GM18868 (cell line): Measurements from ENCODE around the gene ZEB2.

ENCODE experiments used
- ATAC-seq: cut with Tn5 transposase; IDR thresholded peaks from one replicate; pipeline ENCODE4 v1.9.1; 2021; ENCODE audit warnings: mild to moderate bottlenecking, moderate library complexity; ENCODE audit not compliant: unreplicated experiment

Gene ZEB2

DNA sequence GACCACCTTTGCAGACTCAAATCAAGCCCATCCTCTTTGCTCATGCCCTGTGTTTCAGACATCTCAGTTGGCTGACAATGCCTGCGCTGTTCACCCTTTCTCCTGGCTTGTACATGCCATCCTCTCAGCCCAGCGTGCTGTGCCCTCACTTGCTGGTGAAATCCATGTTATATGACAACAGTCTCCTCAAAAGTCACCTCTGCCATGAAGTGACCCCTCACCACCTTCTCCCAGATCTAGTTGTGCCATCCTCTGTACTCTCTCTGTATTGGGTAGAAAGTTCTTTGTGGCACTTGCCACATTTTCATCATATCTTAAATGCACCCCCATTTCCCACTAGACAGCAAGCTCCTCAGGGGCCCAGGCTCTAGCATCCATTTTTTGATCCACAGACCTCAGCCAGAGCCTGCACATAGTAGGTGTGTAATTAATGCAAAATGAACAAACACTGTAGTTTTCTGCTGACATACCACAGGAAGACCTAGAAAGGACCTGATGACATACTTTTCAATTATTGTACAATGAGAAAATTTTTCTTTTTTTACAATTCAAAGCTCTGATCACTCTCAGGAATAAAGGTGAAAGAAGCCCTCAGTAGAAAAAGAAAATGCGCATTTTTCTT, 22.8 kb downstream of the ZEB2 start:
- no peak for ATAC-seq

DNA sequence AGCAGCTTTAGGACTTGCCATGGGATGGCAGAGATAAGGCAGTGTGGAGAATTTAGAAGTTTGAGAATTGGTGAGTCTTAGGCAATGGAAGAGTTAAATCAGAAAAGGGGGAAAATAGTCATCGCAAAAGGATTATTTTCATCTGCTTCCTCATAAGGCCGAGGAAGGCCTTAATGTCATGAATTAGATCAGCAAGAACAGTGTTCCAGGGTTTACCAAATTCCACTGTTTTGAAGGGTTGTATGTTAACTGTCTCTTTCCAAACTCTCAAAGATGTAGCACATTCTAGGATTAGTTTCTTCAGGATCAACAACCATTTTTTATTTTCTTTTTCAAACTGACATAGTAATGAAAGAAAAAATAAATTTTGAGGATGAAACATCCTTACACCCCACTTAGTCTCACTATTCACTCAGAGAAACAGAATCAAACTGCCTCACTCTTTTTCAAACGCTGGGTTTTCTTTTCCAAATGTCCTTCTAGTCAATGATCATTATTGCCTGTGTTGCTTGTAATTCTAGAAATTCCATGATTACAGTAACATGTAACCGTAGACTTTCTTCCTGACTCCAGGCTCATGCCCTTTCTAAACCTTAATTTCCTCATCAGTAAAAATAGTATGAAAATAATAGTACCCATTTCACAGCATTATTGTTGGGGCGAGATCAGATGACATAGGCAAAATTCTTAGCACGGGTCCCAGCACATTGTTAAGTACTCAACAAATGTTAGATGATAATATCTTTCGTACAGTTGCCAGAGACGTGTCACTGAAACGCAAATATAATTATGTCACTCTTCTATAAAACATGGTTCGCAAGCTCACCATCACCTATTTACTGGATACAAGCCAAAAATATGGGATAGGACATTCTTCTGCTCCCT, 23.6 kb downstream of the ZEB2 start:
- no peak for ATAC-seq

DNA sequence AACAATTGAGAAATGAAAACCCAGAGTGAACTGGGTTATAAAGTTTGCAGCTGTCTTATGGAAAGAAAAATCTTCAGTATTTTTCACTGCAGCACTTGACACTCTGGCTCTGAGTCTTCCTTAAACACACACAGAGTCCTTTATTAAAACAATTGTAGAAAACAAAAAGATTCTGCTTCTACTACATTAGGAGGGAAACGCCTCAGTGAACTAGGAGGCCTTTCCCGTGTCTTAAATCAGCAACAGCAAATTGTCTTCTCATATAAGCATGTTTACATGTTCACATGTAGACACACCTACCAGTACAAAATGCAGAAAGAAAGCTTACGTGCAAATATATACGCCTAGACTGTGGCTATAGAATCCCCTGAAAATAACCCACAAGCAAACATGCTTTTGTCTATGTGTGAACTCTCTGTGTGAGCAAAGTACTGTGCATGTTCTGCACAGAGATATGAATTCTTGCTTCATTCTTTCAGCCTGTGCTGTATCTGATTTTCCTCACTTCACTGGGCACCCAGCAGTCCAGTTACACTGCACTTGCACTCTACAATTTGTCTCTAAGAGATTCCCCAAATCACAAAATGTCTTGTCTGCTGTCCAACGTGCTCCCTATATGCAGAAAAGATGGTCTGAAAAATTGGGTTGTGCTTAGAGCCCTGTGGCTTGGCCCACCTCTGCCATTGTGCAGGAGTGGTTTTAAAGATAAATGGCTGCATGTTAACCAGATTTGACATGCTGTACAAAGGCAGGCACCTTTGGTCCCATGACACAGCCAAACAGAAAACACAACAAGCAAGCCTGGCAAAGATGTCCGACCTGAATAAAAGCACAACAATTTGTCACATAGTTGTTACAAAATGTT, 24.5 kb downstream of the ZEB2 start:
- ATAC-seq = no peak

DNA sequence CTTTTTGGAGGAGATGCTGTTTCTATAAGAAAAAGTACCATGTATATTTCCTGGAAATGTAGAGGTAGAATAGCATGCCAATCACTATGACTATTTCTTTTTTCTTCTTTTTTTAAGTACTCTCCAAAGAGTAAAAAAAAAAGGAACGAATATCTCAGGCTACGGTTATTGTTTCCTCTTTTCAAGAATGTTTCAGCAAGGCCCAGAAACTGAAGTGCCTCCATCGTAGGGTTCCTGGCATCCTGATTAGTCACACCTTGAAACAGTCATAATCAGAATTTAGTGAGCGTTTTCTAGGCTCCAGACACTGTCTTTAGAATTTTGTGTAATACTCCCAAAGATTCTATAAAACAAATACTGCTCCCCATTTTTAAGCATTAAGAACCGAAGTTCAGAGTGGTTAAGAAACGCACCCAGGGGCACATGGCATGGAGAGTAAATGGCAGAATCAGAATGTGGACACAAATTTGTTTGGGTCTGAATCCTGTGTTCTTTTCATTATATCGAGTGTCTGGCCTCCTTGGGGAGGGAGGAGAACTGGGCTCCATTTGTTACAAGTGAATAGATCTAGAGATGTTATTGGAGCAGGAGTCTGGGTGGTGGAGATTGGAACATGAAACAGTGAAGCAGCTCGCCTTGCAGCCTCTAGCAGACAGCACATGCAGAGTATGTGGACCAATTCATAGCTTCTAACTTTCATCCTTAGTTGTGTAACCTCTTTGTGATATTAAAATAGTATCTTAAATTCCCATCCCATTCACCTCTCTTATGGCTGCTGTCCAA, 26.7 kb downstream of the ZEB2 start:
- ATAC-seq = no peak

DNA sequence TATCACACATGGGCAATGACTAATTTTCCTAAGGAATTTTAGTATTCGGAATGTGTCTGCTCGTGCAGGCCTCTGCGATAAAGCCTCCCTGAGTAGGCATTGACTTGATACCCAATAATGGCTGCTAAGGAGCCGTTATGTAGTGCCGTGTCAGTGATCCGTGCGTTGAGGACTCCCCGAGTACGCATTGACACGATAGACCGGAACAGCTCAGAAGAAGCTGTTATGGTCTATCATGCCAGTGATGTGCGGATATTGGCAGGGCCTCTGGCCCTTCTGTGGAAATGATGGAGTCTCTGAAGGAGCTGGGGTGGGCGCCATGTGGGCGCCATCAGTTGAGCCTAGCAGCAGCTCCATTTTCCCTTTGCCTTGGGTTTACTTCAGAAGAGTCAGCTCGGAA, 29.1 kb downstream of the ZEB2 start:
- no peak for ATAC-seq

DNA sequence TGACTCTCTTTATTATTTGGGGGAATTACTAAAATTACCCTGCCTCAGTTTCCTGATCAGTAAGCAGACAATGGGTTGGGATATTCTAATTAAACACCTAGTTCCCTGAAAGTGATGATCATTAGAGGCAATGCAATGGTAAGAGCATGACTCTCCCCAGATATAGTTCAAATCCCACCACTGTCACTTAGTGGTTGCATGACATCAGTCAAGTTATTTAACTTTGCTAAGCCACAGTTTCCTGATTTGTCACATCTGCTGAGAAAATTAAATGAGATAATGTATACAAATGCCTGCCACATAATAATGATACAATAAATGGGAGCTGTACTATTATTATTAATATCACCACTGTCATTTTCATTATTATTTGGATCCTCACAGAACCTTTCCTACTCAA, 29.9 kb downstream of the ZEB2 start:
- peak; percentile 60 for ATAC-seq

DNA sequence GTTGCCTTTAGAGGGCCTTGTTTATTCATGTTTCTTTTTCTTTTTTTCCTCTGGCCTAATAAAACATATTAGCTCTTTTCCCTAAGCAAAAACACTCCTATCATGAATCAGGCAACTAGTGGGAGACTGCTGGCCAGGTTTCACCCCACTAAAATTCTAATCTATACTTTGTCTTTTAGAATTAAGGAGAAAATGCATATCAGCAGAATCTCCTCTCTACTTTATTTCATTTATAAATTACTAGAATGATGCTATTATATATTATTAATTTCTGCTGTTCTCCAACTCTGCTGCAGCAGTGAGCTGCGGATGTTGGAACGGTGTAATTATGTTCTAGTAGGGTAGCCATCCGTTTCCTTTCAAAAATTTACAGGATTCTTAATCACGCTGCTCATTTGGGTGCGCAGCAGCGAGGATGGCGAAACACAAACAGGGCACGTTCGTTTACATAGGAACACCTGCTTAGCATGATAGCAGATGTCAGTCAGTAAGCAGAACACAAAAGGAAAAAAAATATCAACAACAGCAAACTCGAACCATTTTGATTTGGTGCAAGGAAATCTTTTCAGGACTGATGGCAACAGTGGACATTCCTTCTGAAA, 30.5 kb downstream of the ZEB2 start:
- no peak for ATAC-seq

DNA sequence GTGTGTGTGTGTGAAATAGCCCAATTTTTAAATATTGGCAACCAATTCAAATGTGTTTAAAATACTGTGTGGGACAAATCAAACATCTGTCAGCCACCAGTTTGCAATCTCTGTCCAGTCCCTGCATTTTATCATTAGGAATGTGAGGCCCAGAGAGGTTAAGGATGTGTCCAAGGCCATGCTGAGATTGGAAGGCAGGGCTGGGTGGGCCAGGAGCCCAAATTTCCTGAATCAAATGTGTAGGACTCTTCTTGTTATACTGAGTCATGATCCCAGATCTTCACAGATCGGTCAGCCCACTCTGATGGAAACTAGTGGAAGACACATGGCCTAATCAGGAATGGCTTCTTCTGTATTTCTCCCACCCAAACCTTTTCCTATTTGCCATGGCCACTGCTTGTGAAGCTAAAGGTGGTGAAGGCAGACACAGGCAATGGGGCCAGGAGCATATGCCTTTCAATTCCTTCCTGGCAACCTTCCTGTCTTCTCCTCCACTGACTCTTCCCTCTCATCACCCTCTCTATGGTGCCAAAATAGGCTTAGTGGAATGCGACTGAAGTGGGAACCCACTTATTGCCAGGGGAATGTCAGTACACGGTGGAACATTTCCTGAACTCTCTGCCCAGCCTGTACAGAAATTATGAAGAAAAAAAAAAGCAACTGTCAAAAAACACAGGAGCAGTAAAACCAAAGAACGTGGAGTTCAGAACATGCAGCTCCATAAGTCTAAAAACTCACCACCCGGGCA, 35.5 kb downstream of the ZEB2 start:
- ATAC-seq = no peak

DNA sequence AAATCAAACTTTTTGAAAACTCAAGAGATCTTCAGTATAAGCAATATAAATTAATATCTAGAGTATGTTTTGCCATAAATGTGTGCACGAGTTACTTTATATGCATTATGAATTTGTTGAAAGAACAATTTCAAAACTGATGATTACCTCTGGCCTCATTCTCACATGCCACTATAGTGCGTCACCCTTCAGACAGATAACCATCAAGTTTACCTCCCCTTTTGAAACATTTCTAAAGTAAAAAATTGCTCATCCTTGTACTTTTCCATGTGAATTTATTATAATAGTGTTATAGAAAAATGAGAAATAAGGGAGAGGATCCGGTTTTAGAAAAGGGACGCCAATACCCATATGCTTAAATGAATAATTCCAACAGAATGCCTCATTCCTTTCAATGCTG, 38.3 kb downstream of the ZEB2 start:
- ATAC-seq = no peak

DNA sequence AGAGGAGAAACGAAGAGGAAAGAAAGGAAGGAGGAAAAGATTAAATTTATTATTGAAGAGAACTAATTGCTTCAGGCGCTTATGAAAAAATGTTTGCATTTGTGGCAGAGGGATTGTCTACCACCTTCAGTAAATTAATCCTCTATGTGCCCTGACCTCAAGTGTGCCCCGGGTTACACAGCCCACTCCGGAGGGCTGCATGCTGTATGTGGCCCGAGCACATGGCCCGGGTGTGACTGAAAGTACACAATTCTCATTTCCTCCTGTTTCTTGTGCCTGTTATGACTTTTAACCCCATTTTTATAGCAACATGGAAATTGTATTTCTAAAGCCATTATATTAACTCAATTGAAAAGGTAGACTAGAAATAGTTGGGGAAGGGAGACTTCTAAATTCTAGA, 38.8 kb downstream of the ZEB2 start:
- no peak for ATAC-seq

DNA sequence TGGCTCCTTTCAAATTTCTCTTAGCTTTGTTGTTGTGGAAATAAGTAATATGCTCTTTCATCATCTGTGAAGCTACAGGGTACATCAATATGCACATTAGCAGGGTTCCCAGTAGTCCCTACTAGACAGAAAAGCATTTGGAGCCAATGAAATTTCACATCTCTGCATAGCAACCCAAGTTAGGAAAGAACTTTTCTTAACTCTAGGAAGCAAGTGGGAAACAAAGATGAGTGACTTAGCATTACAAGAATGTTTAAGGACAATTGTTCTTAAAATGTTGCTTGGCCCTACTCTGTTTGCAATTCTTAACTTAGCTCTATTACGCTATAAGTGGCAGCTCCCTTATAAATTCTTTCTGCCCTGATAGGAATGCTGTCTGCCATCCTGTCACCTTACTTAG, 39.6 kb downstream of the ZEB2 start:
- ATAC-seq = no peak

DNA sequence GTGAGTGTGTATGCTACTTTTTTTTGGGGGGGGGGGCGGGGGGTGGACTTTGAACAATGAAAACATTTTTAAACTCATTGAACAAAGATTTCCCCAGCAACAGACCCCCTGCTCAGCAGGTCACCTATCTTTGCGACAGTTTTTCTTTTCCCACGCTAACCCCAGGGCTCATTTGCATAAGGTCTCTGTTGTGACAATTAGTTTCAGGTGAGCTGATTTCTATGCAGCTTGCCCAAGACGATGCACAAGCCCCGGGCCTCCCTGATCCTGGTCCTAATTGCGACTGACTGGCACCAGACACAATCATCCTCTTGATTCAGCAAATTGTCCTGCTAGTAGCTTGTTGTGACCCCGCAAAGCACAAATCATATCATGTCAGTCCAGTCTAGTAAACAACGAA, 40.3 kb downstream of the ZEB2 start:
- ATAC-seq = no peak

DNA sequence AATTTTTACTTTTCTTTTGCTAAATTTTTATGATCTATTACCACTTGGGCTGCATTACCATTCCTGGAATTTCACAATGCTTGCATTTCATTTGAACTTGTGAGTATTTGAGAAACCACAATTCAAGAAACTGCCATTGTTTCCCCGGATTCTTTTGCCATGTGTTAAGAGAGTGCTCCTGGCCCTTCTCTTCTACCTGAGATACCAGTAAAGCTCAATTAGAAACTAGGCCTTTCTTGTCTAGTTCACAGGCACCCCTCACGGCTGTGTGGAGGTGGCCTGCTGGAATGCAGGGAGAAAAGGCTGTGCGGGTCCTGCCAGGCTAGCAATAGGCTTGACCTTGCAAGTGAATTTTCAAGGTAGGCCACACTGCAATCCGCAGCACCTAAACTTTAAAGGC, 40.8 kb downstream of the ZEB2 start:
- no peak for ATAC-seq

DNA sequence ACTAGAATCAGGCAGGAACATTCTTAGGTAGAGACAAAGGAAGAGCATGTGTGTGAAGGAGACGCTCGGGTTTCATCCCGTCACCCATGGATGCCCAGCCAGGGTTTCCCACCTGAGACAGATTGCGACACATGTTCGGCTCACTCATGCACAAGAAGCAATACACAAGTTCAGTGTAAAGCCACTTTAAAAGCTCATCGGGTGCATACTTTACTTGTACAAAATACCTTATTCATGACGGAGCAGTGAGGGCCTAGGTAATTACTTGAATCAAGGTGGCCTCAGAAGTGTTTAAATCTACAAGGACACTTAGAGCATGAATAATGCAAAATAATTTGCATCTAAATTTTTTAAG, 42.0 kb downstream of the ZEB2 start:
- no peak for ATAC-seq

DNA sequence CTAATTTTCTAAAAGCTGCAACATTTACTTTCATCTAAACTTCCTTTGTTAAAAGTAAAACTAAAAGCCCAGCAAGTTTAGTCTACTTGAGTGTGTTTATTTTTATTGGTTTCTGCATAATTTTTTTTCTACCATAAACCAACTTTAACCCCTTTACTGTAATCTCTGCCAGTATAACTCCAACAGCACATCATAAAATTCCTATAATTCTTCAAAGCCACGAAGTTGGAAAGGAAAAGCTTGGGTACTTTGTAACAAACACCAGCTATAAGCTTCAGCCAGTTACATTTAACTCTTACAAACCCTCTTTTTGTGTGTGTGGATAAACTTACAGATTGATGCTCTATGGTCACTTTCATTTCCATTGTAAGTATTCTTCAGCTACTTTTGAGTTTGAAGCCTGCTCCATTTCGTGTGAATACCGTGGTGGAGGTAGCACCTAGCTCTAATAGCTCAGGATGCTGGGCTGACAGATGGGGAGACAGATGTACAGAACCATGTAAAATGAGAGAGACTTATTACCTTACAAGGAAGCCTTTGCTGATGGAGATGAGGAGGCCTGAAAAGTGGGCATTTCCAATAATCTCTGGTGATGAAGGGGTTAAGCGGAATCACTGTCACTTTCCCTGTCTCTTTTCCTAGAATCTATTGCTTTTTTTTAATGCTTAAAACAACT, 42.5 kb downstream of the ZEB2 start:
- no peak for ATAC-seq

DNA sequence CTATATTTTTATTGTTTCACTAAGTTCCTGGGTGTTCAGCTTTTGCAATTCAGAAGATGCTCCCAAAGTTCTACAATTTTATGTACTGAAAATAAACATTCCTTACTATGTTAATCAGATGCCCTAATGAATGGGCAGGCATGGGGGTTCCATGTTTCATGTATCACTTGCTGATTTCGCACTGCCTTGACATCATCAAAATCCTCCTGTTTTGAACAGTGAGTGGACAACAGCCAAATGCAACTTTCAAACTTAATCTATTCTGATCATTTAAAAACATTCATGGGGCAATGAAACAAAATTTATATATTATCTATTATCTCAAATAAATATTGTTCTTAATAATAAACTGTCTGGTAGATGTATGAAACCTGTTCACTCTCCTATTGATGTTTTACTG, 43.2 kb downstream of the ZEB2 start:
- no peak for ATAC-seq

DNA sequence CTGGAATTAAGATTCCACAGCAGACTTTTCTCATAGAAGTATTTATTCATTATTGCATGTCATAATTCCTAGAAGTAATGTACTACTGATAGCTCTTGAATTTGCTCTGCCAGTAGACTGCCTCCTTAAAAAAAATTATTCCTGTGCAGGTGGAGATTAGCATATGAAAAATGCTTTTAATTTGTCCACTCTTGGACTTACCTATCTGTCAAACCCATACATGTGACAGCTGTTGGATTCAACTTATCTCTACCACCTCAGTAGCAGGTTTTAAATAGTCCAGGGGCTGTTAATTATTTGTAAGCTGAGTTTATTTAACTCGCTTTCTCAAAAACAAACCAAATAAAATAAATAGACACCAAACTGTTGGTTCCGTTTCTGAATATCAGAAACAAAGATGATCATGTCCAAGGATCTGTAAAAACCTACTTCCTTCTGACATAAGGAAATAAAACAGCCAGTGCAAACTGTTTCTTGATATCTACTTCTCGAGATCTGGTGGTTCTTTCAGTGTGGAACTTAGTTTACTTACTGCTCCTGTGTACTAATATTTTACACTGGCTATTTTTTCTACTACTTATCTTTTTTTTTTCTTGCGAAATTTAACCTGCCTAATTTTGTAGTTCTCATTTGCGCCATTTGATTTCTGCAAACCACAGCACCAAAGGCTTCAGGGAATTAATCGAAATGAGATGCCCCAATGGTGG, 44.2 kb downstream of the ZEB2 start:
- no peak for ATAC-seq

DNA sequence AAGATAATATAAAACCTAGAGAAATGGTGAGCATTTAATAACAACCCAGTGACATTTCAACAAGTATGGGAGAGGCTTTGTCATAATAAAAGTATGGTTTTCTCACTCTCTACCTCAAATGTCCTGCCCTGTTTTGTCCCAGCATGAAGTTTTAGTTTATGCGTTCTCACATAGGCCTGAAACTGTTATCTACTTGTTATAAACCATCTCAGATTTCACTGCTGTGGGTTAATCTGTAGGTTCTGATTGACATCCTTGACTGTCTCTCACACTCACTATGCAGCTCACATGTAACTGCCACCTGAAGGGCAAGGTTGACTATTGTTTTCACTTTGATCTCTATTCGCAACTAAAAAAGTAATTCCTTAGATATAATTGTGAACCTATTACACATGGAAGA, 44.9 kb downstream of the ZEB2 start:
- no peak for ATAC-seq

DNA sequence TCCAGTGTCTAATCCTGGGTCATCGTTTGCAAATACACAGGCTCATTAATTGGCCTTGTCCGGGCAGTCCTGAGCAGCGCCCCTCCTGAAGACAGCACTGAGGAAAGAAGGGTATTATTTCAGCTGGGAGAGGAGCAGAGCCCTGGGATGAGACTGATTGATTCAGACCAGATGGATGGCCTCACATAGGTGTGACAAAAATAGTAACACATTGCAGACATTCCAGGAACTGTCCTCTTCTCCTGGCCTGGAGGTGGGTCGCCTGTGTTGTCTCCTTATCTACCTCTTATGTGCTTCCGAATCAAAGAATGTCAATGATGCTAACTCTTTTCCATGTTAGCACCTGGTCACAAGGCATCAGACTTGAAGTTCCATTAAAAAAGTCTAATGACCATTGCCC, 45.9 kb downstream of the ZEB2 start:
- no peak for ATAC-seq
